Sciatic nerve (tissue), 2 donors: ENCODE results near the gene MRPS11. TPM values are rescaled to one million over a fixed set of nuclear protein-coding genes. Genes with fewer than 3 reads are reported as not detected.

Experiments
- ATAC-seq: fragments of 200-7000 bp; cut with Tn5 transposase; one replicate; pipeline ENCODE4 v1.9.1; 2020; ENCODE audit warnings: mild to moderate bottlenecking, moderate library complexity
- DNase-seq: peaks from one replicate; pipeline ENCODE4 v3.0.0-alpha.2; 2020; ENCODE audit warnings: low spot score
- intact Hi-C: fragments of 100-400 bp; cut with DNase I; formaldehyde crosslinking; loops from one replicate; pipeline ENCODE4 v1.14.2; 2022
- total RNA-seq: library from RNA; stranded (reverse); fragmentation: NEBNext Ultra II Directional; extraction: Animal tissue kit (Norgen Biotek cat#: 25700); gene quantifications from one replicate; pipeline ENCODE4 v1.2.1, GENCODE V29; 2021
- donor health status: DM: no; HTN: no; CAD: no.
- donor health status: DM: no; HTN: no; CAD: no.

MRPS11 gene
- total RNA-seq, 1 donor from 2014 or later, result 23.1 TPM

- ATAC-seq (no peak), DNase-seq (no peak)
- intact Hi-C loops, result no loop called here
Measured at GRCh38 chr15:88525418-88525817, 57.9 kb downstream of the MRPS11 start.

DNA sequence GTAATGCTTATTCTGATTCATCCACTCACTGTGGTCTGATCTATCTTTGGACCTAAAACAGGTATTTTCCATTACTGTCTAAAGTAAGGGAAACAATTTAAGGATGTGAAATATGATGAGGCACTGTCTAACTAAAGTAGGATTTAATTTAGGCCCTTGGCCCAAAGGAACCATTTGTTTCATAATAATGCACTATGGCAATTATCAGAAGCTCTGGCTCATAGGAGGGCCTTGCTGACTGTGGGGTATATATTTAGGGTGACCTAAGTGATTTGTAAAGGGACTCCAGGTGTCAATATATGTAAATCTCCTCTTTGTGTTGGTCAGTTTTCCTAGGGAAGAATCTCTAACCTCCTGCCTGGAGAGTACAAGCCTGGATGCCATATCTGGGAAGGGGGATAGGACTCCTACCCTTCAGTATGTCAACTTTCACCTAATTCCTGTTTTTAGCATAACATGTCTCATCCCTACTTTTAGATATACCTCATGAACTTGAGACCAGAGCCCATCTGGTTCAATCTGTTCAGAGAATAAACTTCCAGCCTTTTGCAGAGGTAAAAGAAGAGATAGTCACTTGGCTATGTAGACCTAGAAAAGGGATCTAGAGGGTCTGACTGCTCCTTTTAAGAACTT is 58.9 kb downstream of the MRPS11 start:
- intact Hi-C loops, result no loop called here
- DNase-seq (no peak), ATAC-seq (no peak)

- no peak for DNase-seq
- intact Hi-C loops, result no loop called here
- no peak for ATAC-seq
Measured at GRCh38 chr15:88529021-88529630, 61.6 kb downstream of the MRPS11 start.

Other genes with a start within 250 kb of the MRPS11 start
- gene NTRK3, start 211.0 kb upstream of the MRPS11 start, total RNA-seq, result 28.4 TPM
- gene MRPL46, start 320 bp upstream of the MRPS11 start, total RNA-seq, result 17.6 TPM
- gene DET1, start 79.0 kb downstream of the MRPS11 start, total RNA-seq, result 9.3 TPM
- 10.7 TPM for gene AEN, start 153.6 kb downstream of the MRPS11 start, total RNA-seq
- 20.2 TPM for gene ISG20, start 171.3 kb downstream of the MRPS11 start, total RNA-seq